ENCODE measurements around the gene LGALSL.

Gene LGALSL

DNA sequence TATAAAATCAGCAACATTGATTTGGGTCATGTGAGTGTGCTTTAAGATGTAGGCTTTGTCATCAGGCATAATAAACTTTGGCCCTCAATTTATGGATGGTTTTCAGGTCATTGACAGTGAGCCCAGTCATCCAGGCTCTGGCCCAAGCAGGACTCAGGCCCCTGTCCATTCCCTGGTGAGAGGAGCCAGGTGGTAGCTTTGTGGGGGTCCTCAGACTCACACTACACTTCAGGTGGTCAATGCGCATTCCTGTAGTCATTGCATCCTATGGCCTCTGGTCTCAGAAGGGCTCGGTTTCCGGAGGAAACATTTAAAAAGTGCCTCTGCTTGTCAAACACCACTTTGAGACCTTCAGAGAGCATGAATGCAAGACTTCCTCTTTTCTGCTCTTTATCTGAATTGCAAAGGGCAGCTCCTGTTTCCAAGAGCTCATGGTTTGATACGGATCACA, 20.2 kb downstream of the LGALSL start:
- DNase-seq, result no peak

DNA sequence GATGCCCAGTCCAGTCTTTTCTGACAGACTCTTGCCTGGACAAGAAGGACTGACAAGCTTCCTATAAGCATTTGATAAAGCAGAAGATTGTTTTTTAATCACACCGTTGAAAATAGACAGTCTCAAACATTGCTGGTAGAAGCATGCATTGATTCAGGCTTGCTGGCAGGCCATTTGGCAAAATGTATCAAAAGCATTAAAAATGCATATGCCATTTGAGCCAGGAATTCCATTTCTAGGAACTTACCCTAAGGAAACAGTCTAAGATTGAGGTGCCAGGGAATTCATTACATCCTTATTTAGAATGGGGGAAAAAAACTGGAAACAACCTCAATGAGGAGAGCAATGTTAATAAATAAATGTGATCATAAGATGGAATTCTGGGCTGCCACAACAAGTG, 20.7 kb downstream of the LGALSL start:
- no peak for DNase-seq

DNA sequence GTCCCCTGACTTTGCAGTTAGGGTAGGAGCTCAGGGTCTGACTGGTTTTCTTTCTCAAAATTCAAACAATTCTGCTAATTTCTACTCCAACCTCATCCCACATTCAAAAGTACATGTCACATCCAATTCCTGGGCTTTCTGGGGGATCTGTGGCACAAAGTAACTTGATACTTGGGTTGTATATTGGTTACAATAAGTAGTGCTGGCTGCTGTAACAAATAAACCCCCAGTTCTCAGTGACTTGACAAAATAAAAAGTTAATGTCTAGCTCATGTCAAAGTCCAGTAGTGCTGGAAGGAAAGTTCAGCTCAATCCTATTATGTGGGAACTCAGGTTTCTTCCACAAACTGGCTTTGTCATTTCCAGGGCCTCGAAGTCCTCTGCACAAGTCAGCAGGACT, 23.1 kb downstream of the LGALSL start:
- DNase-seq, result no peak

DNA sequence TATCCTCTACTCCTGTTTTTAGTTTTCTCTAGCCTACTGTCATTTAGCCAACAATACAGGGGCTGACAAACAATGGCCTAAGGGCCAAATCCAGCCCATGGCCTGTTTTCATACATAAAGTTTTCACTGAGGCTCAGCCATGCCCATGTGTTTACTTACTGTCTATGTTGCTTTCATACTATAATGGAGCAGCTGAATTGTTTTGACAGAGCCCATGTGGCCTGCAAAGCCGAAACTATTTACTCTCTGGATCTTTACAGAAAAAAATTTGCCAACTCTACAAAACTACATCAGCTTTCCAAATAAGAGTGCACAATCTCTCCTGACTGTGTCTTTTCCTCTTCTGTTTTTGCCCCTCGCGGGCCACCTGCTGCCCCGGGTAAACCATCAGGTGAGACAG, 24.0 kb downstream of the LGALSL start:
- no peak for DNase-seq

DNA sequence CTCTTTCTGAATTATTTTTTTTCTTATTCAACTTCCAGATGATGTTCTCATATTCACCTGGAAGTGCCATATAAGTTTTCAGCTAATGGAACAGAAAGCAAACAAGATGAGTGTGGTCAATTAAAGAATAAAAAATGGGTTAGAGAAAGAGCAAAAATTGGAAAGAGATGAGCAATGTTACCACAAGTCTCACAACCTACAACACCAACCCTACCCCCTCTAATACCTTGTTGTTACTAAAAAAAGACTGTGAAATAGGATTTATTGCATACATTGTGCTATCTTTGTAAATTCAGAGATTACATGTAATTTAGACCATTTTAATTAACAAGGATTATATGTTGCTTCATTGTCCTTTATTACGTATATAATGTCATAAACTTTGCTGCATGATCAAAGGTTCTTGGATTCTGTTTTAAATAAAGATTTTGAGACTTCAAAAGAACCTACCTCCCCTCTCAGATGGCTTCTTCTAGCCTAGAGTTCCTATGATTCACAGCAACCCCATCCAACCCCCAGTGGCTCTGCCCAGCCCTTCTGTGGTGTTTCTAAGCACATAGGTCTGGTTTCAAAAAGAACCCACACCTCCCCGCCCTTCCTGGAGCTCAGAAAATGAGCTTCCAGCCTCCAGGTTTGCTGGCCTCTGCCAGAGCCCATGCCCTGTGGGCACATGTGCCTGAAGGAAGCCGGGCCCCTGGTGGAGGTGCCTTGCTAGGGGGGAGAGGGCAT, 24.7 kb downstream of the LGALSL start:
- no peak for DNase-seq

DNA sequence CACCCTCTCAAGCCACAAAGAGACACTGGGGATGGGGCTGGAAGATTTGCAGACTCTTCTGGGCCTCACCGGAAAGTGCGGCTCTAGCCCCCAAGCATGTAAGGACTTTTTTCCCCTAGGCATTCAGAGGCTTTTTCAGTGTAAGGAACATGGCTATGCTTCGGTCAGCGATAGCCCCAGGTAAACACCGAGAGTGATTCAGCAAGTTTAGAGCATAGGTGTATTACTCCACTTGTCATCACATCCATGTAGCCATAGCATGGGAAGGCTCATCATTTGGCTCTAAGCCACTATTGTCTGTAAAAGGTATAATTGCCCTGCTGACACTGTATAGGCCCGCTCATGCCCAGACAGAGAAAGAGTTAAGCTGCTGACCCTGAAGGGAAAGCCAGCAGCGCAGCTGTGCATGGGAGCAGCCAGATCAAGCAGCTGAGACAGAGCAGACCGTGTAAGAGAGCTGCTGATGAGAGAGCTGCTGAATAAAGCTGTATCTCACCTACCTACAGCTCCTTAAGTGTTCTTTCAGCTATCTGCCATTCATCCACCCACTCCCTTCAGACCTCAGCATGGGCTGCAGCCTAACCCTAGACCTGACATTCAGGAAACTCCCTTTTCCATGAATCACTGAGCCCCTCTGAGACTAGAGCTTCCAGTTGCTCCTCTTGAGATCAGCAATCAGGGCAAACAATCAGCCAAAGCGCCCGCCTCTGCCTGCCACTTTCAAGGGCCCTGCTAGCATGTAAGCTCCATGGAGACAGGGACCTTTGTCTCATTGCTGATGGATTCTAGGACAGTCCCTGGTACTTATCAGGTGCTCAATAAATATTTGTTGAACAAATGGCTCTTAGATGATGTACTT, 25.5 kb downstream of the LGALSL start:
- DNase-seq, result no peak

DNA sequence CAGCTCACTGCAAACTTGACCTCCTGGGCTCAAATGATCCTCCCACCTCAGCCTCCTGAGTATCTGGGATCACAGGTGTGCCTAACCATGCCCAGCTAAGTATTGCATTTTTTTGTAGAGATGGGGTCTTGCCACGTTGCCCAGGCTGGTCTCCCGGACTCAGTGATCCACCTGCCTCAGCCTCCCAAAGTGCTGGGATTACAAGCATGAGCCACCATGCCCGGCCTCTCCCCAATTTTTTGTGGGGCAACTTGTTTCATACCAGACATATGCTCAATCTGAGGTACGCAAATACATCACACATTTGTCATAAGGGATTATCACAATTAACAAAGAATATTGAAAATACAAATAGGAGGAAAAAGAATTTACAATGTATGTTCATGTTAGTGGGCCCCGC, 27.7 kb downstream of the LGALSL start:
- no peak for DNase-seq

DNA sequence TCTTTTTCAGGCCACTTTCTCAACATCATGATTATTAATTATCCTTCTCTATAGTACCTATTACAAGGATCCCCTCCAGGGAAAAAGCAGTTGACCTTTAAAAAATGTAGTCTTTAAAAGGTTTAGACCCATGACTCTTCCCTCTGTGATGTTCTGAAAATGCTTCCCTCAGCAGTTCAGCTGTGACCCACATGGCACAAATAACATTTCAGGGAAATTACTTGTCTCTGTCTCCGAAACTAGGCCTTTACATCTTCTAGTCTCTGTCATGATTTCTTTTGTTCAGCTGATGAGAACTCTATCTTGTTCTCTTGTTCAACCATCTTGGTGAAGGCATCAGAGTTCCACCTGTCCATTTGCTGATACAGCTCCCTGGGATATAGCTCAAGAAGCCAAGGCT, 28.3 kb downstream of the LGALSL start:
- no peak for DNase-seq

DNA sequence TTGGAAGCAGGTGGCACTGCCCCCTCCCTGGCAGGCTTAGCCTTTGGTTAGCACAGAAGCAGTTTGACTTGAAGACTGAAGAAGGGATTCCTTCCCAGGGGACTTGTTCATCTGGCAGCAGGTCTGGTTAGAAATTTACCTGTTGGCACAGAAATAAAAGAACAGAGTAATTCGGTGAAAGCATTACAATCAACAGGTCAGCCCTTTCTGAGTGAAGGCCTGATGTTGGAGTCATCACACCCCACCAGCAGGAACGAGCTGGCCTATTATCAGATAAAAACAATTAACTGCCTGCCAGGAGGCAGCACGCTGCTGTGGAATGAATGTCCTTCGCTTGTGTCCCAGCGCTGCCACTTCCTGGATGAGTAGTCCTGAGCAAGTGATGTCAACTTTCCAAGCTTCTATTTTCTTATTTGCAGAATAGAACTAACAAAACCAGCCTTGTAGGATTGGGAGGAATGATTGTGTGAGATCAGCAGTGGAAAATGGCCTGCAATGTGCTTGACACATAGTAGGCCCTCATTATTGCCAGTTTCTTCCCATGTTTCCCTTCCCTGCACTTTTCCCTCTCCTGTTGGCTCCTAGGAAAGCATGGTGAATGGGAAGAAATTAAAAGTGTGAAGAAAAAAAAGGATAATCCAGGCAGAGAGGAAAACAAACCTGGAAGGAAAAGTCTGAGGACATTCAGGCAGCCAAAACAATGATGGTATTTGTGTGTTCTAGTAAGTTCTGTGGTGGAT, 29.0 kb downstream of the LGALSL start:
- no peak for DNase-seq

DNA sequence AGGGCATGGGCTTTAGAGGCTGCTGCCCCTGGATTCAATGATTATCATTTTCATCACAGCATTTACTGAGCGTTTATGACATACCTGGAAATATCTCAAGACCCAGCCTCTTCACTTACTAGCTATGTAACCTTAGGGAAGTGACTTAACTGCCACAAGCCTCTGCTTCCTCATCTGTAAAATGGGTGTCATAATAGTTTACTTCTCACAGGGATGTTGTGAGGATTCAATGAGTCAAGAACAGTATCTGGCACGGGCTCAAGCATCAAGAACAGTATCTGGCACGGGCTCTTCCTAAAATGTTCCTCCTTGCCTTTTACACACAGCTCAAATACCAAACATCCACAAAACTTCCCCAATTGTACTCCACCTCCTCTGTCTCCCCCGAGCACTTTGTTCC, 31.4 kb downstream of the LGALSL start:
- DNase-seq, result no peak

DNA sequence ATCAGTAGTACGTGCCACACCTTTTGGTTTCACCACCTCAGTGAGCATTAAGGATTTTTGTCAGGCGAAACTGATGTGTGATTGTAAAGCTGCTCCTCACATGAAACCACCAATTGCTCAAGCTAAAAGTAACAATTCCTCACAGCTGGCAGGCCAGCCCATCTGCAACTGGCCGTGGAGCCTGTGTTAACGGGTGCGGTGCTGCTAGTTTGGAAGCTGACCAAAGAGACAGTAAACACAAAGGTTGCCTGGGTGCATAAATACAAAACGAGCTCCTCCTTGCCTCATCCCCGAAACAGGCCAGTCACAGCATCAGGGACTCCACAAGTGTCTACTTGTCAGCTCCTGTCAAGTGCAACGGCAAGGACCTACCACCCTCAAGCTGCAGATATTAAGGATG, 32.0 kb downstream of the LGALSL start:
- no peak for DNase-seq

DNA sequence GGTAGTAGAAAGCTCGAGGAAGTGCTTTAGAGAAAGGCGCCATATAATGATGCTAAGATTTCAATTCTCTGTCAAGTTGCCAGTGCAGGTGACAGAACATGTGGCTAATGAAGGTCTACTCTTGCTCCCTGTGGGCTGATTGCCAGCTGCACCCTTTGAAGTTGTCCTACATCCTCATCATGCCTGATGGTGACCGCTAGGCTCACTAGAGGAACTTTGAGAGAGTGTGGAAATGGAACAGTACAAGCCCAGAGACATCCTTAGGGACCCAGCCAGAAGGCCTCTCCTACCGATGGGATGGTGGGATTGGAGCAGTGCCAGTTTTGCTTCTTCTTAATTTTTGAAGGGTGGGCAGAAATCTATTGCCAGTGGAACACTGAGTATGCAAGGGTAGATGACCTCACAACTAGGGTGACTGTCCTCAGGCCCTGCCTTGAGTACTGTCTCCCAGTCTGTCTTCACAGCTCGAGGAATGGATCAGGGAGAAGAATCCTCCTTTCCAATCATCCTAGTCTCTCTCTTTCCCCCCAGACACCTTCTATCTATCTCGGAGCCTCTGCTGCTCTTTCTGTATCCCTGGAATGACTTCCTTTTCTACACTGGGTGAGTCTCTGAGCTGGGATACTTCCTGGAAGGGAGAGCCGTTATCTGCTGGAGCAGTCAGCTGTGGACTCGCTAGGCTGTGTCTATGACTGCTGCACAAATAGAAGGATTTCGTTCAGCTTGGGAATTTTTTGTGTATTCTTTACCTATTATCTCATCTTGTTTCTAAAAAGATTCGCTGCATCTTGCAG, 33.5 kb downstream of the LGALSL start:
- DNase-seq, result no peak

DNA sequence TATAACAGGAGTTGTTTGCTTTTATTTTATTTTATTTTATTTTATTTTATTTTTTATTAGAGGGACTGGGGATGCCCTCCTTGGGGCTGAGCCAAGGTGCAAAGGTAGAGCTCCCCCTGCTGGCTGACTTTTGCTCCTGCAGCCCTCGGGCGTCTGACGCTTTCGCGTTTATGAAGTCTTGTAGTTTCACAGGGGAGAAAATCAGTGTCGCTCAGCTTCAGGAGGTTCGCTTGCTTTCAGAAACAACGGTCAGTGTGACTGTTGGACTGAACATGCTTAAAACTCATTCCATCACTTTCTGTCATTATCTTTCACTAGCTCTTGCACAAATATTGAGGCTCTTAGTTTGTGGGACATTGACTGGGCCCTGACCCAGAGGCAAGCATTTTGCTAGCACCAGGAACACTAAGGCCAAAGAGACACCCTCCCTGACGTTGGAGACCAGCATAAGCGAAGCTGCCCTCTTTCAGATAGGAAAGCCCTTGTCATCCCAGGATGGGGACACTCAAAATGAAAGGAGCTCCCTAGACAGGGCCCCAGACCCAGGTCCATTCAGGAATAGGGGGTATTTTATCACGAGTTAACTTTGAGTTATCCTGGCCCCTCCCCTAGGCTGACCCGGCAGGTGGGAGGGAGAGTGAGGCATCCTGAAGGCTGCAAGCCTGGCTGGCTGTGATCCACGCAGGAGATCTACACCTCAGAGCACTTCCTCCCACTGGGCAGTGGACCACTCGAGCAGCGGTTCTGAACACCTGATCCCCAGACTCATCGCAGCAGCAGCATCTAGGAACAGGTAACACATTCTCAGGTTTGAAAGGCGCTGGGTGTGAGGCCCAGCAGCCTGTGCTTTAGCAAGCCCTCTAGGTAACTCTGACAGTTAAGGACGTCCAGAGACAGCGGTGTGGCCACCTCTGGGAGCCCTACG, 34.4 kb downstream of the LGALSL start:
- DNase-seq, result peak; percentile 69 to 72

DNA sequence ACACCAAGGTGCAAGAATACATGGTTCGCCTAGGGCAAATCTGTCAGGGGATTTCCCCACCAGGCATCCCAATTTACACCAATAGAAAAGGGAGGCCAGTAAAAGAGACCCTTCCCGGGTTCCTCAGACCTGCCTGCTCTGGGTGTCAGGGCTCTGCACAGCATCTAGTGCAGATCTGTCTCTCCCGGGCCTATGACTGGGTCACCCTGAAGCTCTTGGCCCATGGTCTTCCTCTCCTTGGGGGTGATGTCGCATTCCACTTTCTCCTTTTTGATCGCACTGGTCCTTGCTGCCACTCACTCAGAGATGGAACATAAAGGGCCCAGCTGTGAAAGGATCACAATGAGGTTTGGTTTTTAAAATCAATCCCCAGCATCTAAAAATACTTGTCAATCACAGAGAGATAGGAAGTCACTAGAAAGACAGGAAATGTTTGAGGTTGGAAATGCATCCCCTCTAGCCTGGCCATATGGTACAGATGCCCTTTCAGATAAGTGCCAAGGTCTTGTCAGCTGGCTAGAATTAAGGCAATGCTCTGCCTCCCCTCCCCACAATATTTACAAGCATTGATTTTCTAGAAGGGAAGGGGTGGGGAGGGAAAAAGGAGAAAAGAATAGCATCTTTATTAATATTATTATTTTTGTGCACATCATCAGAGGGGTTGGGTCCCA, 35.3 kb downstream of the LGALSL start:
- DNase-seq, result no peak

DNA sequence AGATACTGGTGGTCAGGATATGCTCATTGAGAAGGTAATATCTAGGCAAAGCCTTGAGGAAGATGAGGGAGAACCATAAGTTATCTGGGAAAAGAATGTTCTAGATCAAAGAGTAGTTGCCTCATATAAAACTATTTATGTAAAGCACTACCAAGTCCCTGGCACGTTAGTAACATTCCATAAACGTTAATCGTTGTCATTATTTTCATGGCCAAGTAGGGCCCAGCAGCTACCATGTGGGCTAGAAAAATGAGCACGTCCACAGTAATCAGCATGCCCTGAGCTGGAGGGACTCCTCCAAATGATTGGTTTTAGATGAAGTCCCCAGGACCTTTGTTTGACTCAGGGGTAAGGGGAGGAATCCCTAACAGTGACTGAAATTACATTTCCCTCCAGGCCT, 37.5 kb downstream of the LGALSL start:
- DNase-seq, result no peak

DNA sequence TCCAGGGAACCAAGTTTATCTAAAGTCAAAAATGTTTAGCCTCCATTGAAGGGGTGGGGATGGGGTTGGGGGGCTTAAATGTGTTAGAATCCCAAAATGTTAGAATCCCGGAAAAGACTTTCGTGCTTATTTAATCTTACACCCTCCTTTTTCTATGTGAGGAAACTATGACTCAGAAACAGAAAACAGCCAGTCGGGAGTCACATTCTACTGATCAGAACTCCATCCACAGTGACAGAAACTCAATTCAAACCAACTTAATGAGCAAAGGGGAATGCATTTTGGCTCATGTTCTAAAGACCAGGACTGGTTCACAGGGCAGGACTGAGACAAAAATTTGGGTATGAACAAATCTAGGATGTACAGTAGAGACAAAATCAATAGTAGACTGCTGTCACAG, 38.3 kb downstream of the LGALSL start:
- no peak for DNase-seq

DNA sequence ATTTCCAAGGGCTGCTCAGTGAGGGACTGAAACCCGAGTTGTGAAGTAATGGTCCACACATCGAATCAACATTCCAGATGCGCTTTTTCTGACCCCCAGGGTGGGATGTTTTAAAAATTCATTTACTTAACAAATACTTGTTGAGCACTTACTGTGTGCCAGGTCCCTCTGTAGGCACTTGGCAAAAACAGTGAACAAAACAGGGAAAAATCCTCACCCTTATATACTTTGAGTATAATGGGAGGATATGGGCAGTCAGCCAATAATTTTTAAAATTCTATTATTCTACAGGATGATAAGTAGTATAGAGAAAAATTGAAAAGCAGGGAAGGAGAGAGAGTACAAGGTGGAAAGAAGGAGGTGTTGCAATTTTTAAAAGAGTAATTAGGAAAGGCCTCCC, 38.9 kb downstream of the LGALSL start:
- DNase-seq, result no peak

DNA sequence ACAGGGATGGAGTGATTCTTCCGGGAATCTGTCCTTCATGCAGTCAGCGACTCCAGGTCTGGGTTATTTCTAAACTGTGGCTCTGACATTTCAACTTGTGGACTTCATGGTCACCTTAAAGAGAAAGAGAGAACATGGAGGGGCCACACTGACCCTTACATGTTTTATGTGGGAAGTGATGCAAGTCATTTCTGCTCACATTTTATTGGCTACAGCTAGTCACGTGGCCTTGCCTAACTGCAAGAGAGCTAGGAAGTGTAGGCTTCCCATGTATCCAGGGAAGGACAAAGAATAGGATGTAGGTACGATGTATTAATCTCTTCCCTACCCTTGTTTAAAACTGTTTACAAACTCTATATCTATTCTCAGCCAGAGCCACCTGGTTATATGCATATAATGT, 39.8 kb downstream of the LGALSL start:
- no peak for DNase-seq

DNA sequence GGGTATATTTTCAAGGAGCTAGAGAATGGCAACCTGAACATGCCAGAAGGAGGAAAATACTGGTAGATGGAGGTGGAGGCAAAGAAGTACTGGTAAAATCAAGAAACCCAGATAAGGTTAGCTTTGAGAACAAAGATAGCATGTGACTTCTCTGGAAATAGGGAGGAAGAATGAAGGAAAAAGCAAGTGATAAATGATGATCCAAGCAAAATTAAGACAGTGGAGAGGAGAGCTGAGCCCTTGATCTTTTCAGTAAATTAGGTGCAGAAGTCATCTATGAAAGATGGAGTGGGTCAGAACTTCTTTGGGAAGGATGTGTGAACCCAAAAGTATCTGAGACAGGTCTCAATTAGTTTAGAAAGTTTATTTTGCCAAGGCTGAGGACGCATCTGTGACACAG, 44.5 kb downstream of the LGALSL start:
- DNase-seq, result no peak

DNA sequence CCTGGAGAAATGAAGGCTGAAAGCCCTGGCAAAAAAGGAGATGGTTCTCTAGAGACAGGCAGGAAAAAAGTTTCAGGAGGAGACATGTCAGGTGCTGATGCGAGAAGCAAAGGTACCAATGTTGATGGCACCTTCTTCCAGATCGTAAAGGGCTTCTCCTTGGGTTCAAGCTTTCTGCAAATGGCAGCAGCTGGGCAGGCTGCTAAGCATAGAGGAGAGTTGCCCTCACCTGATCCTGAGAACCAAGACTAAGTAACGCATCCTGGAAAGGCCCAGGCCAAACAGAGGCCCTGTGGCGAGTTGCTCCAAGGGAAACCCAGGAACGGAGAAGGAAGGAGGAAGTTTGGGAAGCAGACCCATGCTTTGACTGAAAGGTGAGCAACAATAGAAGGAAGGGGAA, 46.6 kb downstream of the LGALSL start:
- no peak for DNase-seq

DNA sequence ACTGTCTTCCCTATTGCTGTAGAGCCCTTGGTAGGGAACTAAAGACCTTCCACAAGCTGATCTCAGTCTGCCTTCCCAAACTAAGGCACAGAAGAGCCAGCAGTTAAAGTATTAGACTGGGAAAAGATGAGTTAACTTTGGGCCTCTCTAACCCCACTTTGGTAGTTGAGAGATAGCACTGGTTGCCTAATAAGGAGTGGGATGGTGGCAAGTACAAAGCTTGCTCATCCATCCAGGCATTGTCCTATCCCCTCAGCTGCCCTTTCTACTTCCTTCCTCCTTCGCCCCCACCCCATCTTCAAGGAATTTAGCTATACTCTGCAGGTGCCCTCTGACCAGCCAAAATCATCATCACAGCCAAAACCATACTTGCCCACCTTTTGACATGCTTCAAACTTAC, 48.0 kb downstream of the LGALSL start:
- no peak for DNase-seq

Data from CD4-positive, alpha-beta T cell treated with Interleukin-4 for 1 hour (primary cell).